SHP77 (cell line): Measurements from ENCODE around the gene AMBP.

Experiments used
- DNase-seq, 2 experiments: peaks; one replicate each; lab custom pipeline; 2025; lab: John Stamatoyannopoulos, UW

Gene AMBP

DNA sequence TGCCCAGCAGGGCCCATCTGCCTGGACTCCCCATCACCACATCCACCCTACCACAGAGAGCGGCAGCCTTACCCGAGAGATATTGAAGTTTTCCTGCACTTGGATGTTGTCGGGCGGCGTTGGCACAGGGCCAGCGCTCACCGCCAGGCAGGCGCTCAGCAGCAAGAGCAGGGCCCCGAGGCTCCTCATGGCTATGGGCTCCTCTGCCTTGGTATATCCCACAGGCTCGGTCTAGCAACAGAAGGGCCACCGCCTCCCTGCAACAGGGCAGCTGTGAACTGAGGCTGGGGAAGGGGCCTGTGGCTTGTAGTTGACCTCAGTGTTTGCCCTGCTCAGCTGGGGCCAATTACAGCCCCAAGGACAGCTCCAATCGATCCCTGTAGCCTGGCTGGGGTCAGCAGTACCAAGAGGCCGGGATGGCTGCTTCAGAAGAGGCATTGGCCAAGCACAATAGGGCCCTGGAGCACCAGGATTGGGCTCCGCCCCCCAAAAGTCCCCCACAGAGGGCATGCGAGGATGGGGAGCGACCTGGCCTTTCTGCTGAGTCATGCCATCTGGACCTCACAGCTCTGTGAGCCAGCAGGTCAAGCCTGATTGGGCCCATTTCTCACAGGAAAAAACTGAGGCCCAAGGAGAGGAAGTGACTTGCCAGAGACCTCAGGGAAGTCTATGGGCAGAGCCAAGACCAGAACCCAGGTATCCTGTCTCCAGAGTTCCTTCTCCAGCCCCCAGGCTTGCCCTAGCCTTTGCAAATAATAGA is at the start of gene AMBP:
Gene AMBP (minus strand): TSS at position 280 of the 760 bp plus-strand sequence. CDS start 91 bp downstream, at position 189.
- peak in 1 of 2 experiments; percentile 26 for DNase-seq

DNA sequence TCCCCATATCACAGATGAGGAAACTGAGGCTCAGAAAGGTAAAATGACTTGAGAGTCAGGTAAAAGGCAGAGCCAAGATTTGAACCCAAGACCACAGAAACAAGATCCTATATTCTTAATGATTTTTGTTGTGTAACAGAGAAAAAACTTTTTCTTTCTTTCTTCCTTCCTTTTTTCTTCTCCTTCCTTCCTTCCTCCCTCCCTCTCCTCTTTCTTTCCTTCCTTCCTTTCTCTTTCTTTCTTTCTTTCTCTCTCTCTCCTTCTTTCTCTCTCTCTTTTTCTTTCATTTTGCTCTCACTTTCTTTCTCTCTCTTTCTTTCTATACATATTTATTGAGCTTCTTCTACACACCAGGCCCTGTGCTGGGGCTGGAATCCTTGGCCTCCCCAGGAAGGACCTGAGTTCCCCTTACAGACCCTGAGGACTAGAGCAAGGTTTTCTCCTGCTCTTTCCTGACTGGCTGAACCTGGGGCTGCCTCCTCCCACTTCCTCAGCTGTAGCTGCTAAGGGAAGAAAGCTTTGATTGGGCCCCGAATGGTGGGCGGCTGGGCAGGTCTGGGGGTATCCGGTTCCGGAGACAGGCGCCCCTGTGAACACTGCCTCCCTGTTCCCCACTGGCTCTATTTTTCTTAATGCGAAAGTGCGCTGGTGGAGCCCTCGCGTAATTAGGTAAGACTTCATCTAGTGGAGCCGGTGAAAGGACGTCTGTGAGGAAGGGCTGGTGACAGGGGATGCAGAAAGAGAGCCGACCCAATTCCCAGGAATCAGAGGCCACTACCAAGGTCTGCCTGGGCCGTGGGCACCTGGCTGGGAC is 48.4 kb upstream of the AMBP start:
- no peak for DNase-seq

DNA sequence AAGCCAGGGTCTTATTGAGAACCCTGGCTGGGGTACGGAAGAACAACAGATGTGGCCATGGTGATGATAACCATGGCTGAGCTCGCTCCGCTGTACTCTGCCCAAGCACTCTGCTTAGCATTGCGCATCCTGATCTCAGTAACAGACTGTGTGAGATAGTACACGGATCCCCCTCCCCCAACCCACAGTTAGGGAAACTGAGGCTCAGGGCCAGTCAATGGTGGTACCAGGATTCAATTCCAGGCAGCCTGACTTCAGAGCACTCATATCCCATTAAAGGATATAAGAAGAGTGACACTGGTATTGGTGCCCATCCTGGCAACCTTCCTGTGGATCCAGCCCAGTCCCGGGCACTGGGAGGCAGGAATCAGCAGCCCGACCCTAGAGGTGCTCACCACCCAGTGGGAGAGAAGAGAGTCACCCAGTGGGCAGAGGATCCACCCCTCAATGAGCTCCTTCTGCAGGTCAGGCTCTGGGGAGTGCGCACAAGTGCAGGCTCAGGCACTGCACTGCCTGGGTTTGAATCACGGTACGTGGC is 47.4 kb upstream of the AMBP start:
- DNase-seq: no peak

DNA sequence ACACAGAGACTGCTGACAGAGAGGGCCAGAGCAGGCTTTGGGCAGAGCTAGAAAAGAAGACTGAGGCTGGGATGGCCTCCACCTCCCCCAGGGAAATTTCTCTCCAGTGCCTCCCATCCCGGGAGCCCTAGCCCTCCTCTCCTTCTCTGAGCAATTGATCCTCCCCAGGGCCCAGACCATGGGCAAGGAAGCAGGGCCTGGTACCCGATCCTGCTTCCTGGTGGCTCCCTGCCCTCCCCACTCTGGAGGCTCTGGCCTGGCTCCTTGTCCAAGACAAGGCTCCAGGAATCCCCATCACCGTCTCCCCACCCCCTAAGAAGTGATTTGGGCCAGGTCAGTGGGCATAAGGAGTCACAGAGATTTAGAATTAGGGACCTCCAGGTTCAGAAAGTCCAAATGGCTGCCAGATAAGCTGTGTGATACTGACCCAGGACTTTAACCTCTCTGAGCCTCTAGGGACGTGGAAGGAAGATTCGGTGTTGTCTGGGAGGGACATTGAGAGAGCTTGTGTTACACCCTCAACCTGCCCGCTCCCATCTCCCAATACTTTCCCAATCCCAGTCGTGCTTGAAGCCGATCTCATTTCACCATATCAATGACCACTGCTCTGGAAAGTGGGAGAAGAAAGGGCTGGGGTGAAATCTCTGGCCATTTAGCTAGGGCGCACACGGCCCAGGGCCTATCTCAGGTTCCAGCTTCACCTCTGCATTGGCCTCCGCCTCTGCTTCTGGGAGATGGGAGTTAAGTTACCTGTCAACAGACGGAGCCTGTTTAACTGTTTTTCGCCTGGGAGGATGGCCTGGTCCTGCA is 46.8 kb upstream of the AMBP start:
- no peak for DNase-seq

DNA sequence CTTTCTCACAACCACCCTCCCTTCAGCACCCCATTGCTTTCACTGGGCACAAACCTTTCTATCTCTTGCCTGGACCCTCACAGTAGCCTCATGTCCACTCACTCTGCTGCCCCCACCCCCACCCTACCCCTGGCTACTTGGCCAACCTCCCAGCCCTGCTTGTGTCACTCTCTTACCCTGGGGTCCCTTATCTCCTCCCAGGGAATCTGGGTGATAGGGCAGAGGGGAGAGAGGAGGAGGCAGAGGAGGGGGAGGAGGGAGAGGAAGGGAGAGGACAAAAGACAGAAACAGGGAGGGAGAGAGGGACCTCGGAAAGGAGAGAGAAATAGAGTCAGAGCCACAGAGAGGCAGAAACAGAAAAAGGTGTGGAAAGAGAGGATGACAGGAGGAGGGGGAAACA is 46.0 kb upstream of the AMBP start:
- DNase-seq: no peak

DNA sequence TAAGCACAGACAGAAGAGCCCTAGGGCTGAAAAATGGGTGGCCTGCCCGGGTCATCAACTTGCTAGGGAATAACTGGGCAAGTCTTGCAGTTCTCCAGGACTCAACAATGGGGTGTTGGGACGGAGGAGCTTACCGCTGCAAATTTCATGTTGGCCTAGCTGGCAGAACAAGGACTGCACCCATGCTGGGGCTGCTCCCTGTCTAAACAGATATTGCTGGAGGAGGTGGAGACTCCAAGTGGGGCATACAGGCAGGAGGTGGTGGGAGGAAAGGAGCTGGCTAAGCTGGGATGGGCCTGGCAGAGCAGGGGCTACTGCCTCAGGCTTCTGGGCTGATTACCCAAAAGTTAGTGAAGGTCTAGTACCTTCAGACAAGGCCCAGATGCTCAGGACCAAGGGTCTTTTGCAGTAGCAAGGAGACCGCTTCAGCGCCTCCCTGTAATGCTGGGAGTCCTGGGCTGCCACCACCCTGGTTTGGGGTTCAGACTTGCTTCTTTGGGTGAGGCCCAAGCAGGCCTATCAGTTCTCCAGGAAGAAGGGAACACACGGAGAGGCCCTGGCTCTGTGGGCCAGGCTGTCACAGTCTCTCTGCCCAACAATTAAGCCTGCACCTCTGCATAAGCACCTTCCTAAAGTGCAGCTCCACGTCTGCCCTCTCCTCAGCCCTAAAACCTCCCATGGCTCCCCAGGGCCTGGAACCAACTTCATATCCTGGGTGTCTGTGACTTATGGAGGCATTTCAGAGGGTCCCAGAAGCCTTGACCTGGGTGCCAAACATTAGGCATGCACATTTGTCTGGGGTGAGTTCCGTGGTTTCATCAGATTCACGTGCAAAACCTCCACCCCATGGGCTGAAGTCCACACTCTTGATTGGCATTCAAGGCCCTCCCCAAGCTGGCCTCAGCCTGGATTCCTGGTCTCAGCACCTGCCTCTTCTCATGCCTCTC is 45.2 kb upstream of the AMBP start:
- no peak for DNase-seq

DNA sequence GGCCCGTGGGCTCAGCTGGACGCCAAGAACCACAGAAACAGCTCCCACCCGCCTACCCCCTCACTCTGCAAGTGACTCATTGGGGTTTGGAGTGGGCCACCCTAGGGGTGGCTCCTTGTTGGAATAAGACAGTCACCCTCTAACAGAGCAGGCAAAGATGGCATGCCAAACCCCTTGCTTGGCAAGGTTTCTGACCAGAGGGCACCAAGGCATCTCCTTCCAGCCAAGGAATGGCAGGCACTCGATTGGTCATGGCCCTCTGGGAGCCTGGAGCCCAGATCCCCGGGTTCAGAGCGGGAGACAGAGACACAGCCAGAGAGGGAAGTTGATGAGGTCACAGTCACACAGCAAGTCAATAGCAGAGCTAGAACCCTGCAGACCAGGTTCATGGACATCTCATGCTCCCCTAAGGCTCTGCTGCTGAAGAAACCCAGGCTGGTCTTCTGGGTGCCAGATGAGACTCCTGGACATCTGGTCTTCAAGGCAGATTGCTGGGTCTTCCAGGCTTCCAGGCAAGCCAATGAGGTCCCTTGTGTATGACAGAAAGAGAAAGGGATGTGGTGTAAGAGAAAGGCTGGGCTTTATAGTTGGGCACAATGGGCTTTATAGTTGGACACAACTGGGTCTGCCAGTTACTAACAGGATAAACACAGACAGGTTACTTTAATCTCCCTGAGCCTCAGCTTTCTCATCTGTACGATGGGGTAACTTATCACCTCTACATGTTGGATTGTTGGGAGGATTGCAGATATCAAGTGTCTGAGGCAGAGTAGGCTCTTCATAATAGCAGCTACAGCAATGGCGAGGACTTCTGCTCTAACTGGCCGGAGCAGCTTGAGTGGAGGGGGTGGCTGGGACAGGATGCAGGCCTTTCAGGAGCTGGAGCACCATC is 44.3 kb upstream of the AMBP start:
- DNase-seq: no peak

DNA sequence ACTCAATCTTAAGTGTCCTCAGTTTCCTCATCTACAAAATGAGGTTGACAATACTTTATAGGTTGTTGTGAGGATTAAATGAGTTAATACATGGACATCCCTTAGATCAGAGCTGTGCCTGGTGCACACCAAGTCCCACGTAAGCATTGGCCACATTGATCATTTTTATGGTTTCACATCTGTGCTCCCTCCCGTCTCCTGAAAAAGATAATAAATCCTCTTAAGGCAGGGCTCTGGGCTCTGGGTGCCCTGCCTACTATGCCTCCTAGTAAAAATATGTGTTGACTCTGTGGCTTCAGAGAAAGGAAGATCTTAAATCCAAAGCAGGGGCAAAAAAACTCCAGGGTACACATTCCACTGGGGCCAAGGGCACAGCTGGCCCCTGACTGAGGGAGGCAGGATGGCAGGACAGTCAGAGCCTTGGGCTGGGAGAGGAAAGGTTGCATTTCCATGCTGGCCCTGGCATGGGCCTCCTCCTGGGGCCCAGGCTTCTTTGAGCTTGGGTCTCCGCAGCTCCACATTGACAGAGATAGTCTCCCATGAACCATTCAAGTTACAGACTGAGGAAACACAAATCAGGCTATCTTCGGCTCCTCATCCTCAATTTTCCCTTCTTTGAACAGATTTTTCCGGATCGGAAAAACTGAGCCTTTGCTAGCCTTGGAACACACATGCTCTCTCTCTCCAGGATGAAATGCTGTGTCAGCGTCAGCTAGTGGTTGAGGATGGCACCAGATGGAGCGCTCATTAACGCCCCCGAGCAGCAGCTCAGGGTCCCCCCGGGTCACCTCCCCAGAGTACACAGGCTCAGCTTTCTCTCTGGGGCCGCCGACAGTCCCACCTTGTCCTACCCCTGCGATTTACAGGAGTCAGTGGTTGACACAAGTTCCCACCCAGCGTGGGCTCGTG is 43.4 kb upstream of the AMBP start:
- no peak for DNase-seq

DNA sequence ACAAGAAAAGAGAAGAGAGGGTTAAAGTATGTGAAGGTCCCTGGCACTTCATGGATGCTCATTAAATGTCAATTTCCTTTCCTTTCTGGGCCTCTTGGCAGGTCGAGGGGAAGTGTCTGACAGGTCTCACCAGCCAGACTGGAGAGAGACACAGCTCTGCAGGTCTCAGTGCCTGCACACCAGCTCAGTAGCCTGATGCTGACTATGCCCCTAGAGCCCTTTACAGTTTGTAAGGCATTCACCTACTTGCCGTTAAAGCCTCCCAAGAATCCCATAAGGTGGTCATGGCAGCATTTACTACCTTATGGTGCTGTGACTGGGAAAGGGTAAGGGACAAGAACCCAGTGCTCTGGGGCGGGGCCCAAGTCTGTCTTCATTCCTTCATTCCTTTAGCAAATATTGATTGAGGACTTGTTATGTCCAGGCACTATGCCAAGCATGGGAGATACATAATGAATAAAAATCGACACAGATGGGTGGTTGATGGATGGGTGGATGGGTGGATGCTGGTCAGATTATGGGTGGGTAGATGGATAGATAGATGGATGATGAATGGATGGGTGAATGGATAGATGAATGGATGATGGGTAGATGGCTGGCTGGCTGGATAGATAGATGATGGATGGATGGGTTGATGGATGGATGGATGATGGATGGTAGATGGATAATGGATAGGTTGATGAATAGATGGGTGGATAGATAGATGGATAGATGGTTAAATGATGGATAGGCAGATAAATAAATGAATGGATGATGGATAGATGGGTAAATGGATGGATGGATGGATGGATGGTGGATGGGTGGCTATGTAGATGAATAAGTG is 42.3 kb upstream of the AMBP start:
- DNase-seq: no peak

DNA sequence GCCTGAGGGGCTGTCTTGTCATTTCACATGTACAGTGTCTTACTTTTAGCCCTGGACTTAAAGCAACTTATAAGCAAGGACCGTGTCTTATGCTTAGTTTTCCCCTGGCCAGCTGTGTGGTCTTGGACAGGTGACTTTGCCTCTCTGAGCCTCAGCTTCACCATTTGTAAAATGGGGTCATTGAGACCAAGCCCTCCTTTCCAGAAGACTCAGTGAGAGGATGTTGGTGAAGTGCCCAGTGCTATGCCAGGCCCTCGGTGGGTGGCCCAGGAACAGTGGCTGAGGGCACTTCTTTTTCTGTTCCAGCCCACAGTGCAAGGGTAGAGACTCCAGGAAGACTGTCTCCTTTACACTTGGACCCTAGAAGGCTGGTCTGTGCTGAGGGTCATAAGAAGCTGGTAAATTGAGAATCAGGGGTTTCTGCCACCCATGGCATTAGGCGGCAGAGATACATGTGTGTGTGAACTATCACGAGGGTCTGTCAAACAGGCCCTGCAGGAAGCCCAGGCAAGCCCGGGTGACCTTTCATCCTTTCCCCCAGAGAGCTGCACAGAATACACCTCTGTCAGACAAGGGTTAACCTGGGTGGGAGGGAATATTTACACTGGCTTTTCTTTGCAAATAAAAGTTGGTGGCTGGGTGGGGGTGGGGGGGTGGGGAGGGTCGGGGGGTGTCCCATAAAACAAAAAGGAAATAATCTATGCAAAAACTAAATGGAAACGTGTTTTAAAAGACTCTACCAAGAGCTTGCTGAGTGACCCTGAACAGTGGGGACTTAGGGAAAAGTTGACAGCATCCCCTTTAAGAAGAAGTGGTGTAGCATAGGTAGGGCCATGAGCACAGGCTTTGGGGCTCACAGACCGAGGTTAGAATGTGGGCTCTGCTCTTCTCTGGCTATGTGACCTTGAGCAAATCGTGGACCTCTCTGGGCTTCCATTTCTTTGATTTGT is 41.4 kb upstream of the AMBP start:
- no peak for DNase-seq

DNA sequence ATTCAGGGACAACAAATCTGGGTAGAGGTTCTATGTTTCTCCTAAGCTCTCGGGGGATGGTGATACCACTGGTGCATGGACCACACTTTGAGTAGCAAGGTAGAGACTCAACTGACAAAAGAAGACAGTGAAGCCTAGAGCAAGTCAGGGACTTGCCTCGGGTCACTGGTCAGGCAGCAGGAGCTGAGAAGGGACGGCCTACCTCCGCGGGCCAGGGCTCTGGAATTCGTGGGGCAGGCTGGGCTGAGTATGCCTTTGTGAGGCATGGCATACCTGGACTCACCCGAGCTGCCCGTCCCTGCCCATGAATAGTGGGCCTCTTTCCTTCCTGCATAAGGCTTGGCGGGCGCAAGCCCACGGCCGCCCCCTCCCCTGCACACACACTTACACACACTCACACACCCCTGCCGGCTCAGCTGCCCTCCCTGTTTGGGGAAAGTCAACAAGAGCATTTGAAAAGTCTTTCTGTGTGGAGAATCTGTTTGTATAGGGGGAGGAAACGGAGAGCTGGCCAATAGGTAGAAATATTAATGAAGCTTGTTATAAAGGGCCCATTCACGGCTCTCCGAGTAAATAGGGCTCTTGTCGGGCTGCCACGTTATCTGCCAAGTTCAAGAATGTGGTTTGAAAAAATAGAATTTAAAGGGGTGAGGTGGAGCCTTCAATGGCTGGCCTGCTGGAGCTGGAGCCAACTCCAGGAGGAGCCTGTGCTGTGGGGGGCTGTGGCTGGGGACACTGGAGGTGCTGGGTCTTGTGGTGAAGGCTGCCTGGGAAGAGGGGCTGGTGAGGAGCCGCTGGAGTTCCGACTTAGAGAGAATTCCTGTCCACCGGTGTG is 40.1 kb upstream of the AMBP start:
- DNase-seq: no peak

DNA sequence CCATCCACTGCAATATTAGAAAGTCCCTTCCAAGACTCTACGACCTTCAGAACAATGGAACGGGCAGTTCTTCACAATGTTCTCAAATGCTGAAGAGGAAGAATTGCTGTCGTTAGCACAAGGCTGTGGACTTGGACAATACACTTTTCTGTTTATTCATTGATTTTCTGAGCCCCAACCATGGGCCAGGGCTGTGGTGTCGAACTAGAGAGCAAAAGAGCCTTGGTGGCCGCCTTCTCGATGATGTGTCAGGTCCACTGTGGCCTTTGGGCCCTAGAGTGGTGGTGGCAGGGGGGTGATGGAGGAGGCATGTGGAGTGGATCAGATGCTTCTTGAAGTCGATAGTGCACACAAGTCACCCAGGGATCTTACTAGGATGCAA is 39.5 kb upstream of the AMBP start:
- no peak for DNase-seq

DNA sequence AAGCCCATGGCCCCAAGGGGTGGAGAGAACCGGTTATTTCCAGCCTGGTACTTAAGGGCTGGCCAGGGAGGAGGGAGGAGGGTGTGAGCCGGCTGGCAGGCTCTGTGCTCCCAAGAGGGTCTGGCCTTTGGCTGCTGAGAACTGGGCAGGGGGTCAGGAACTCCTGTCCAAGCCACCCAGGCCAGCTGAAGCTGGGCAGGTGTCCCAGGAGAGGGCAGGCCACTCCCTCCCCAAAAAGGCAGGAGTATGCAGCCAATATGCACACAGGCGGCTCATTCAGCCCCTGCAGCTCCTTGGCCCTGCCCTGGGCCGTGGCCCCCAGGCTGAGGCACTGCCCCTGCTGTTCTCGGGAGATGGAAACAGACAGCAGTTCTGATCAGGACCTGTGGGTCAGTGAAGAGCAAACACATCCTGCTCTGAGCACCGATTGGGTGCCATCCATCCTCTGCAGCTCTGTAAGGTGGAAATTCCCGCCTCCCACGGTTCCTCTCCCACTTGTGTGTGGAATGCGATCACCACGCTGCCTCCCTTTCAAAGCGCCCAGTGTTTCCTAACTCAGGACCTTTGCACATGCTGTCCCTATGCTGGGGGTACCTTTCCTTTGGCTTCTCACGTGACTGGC is 38.1 kb upstream of the AMBP start:
- DNase-seq: no peak

DNA sequence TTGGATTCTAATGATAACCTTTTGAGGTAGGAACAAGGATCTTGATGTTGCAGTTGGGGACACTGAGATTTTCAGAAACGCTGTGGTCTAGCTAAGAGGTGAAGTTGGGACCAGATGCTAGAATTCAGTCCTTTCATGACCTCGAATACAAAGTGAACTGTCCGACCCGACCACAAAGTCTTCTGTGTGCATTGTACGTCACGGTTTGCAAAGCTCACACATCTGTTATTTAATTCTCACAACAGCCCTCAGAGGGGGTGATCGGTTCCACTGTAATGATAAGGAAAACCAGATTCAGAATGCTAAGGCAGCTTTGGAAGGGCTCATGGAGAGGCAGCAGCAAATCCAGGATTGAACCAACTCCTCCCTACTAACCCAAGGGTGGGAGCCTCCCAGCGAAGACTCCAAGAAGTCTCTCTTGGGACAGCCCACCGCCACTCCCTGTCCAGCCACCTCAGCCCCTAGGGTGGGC is 37.6 kb upstream of the AMBP start:
- DNase-seq: no peak

DNA sequence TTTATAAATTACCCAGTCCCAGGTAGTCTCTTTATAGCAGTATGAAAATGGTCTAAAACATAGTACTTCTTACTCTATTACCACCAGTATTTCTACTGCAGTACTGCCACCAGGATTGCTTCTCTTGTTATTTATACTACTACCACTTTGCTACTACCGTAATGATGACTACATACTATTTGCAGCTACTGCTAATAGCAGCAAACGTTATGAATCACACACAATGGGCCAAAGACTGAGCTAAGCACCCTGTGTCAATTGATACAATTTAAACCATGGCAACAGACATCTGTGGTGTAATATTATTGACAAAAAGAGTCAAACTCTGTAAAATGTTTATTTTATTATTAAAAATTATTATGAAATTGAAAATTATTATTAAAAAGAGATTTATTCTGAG is 36.3 kb upstream of the AMBP start:
- no peak for DNase-seq
